Esophagus muscularis mucosa (tissue), 4 donors: Measurements from ENCODE around the gene HS6ST1. TPM values are rescaled to one million over a fixed set of nuclear protein-coding genes. Genes with fewer than 3 reads are reported as not detected.

Experiments
- DNase-seq: peaks from one replicate; pipeline ENCODE4 v3.0.0-alpha.2; 2017; ENCODE audit errors: extremely low spot score
- H3K27ac ChIP-seq, 4 donors: fragments of 200-600 bp; sonication (generic); replicated peaks in 1 of 4; 1 replicate in 3 of 4; 2 replicates in 1 of 4; pipeline ENCODE4 v1.5.1; 2016 to 2019; ENCODE audit warnings: mild to moderate bottlenecking in 1 of 4
- H3K27me3 ChIP-seq, 4 donors: fragments of 200-600 bp; sonication (generic); one replicate each; pipeline versions ENCODE4 v1.5.1 to v1.6.0; 2016 to 2019
- H3K36me3 ChIP-seq, 4 donors: fragments of 200-600 bp; sonication (generic); one replicate each; pipeline ENCODE4 v1.5.1; 2016 to 2019
- H3K4me1 ChIP-seq, 4 donors: fragments of 200-600 bp; sonication (generic); one replicate each; pipeline ENCODE4 v1.5.1; 2016 to 2019
- H3K4me3 ChIP-seq, 4 donors: fragments of 200-600 bp; sonication (generic); 1 replicate in 2 of 4; 2 replicates in 2 of 4; pipeline ENCODE4 v1.5.1; 2016 to 2019; ENCODE audit warnings: mild to moderate bottlenecking in 4 of 4, moderate library complexity in 1 of 4
- H3K9me3 ChIP-seq, 4 donors: fragments of 200-600 bp; sonication (generic); 1 replicate in 3 of 4; 2 replicates in 1 of 4; pipeline ENCODE4 v1.5.1; 2016 to 2019
- EP300 ChIP-seq: sonication (generic); formaldehyde crosslinking; IDR thresholded peaks from one replicate; pipeline ENCODE4 v1.6.1; 2017; ENCODE audit warnings: antibody characterized with exemption
- POLR2A ChIP-seq: fragments of 450-650 bp; IDR thresholded peaks from one replicate; pipeline ENCODE4 v1.6.1; 2017; ENCODE audit warnings: antibody characterized with exemption, moderate library complexity, mild to moderate bottlenecking, low read depth
- POLR2AphosphoS5 ChIP-seq, 2 donors: sonication (generic); formaldehyde crosslinking; IDR thresholded peaks; one replicate each; pipeline ENCODE4 v1.6.1; 2017; ENCODE audit warnings: antibody characterized with exemption in 2 of 2
- WGBS: methylation state at CpG from one replicate; pipeline ENCODE4 v1.1.5; 2018; 5-methylcytosine and 5-hydroxymethylcytosine counted together
- intact Hi-C: fragments of 100-400 bp; cut with DNase I; formaldehyde crosslinking; loops from one replicate; pipeline ENCODE4 v1.15.1; 2023
- total RNA-seq, 4 donors: library from RNA; depleted of rRNA; stranded (reverse); fragments of >200 nt; gene quantifications; one replicate each; pipeline versions ENCODE4 v1.1.0 to v1.2.1, GENCODE V29; 2016
- TF ChIP-seq, protein P1 (sequence below), 3 experiments: fragments of 200-600 bp in 2 of 3; fragments of 450-650 bp in 1 of 3; sonication (generic) in 2 of 3; IDR thresholded peaks; one replicate each; pipeline ENCODE4 v1.5.1; 2017 to 2019; ENCODE audit warnings: antibody characterized with exemption in 3 of 3, mild to moderate bottlenecking in 2 of 3, moderate library complexity in 1 of 3

Gene HS6ST1
- total RNA-seq, 4 donors from 2014 or later, result 17.4 to 62.2 (median 38.5) TPM

DNA sequence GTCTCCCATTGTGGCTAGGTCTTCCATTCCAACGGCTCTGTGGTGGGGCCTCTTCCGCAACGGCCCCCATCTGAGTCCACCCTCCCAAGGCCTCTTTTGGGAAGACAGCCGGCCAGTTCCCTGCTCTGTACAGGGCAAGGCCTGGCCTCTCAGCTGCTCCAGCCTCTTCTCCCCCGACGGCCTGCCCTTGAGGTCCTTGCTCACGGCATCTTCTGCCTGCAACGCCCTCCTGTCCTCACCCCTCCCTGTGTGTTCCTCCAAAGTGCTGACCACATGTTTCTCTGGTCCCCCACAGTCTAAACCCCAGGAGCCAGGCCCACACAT, 16.0 kb downstream of the HS6ST1 start:
- Histone ChIP-seq H3K4me3 (no peak overlapping the region), H3K9me3 (no peaks in the 10 kb centered on the region), H3K36me3 (no peaks in the 10 kb centered on the region), H3K4me1 (peaks cover 45 to 84% (median 67%) of the 10 kb centered on the region in 4 donors), H3K27me3 (no peaks in the 10 kb centered on the region), H3K27ac (peak overlapping the region in 3 of 4 donors; percentile 52 to 76 (median 75))
- no peak for TF ChIP-seq POLR2AphosphoS5 (IDR thresholded peaks at IDR 0.05)
- TF ChIP-seq, protein P1, sequence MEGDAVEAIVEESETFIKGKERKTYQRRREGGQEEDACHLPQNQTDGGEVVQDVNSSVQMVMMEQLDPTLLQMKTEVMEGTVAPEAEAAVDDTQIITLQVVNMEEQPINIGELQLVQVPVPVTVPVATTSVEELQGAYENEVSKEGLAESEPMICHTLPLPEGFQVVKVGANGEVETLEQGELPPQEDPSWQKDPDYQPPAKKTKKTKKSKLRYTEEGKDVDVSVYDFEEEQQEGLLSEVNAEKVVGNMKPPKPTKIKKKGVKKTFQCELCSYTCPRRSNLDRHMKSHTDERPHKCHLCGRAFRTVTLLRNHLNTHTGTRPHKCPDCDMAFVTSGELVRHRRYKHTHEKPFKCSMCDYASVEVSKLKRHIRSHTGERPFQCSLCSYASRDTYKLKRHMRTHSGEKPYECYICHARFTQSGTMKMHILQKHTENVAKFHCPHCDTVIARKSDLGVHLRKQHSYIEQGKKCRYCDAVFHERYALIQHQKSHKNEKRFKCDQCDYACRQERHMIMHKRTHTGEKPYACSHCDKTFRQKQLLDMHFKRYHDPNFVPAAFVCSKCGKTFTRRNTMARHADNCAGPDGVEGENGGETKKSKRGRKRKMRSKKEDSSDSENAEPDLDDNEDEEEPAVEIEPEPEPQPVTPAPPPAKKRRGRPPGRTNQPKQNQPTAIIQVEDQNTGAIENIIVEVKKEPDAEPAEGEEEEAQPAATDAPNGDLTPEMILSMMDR (IDR thresholded peaks at IDR 0.05), result no peak
- 93% methylated on average over 5 of the region's 8 CpGs for WGBS
- intact Hi-C loops, result loop anchor here (10.0 kb wide), 1 partner anchor 68 kb away; no protein-coding TSS in a partner anchor
- no peak for DNase-seq

DNA sequence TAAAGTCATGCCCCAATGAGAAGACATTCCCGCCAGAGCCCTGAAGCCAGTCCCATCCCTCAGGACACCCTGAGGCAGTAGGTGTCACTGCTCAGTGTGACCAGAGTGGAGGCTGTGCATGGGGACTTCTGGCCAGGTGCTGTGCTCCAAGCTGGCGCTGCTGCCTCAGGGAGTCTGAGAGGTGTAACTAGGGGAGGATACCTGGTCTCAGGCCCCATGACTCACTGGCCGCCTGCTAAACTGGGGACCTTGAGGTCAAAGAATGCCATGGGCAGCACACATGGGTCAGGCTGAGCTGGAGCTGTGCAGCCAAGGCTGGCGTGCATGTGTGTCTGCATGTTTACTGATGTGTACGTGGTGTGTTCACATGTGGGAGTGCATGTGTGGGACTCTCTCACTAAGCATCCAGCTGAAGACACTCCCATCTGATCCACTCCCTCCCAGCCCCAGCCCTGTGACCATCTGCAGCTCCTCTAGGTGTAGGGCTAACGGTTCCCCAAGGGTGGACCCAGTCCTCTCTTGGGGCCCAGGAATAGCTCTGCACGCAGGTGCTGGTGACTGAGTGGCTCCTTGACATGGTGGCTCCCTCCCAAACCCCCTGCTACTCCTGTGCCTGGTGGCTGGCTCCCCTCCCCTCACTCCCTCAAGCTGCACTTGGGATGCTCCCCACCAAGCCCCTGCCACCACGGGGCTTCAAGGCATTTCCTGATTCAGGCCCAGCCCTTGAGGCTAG, 16.5 kb downstream of the HS6ST1 start:
- Histone ChIP-seq H3K27ac (peak overlapping the region; percentile 52 to 76 (median 70)), H3K27me3 (no peaks in the 10 kb centered on the region), H3K9me3 (no peaks in the 10 kb centered on the region), H3K4me3 (no peak overlapping the region), H3K4me1 (peaks cover 39 to 79% (median 62%) of the 10 kb centered on the region in 4 donors), H3K36me3 (no peaks in the 10 kb centered on the region)
- WGBS, result no CpG with 5 or more reads among the region's 8 CpGs
- intact Hi-C loops, result loop anchor here (10.0 kb wide), 1 partner anchor 67 kb away; no protein-coding TSS in a partner anchor
- no peak for TF ChIP-seq POLR2A
- TF ChIP-seq EP300, result no peak
- no peak for DNase-seq

DNA sequence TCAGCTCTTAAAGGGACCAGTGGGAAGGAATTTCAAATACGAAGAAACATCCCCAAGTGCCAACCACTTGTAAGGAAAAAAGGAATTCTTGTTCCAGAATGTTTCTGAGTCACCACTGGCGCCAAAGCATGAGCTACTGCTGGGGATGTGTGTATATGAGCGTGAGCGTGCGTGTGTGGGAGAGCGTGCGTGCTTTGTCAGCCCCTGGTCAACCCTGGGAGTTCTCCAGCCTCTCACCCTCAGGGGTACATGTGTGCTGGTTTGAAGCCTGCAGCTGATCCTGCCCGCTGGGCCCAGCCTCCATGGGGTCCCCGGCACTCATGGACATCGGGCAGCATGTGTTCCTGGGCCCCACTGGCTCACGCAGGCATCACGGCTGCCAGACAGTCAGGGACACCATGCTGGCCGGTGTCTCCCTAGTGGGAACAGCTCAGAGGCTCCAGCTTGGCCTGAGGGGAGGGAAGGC, 17.1 kb downstream of the HS6ST1 start:
- TF ChIP-seq POLR2AphosphoS5 (IDR thresholded peaks at IDR 0.05) (peak; percentile 53 to 62), POLR2A (no peak), EP300 (no peak)
- TF ChIP-seq, protein P1 (IDR thresholded peaks at IDR 0.05), result no peak
- 62% methylated on average over 7 of the region's 13 CpGs for WGBS
- Histone ChIP-seq H3K4me3 (no peak overlapping the region), H3K27ac (peak overlapping the region; percentile 52 to 76 (median 70)), H3K4me1 (peaks cover 33 to 73% (median 55%) of the 10 kb centered on the region in 4 donors), H3K9me3 (no peaks in the 10 kb centered on the region), H3K36me3 (no peaks in the 10 kb centered on the region), H3K27me3 (no peaks in the 10 kb centered on the region)
- intact Hi-C loops, result loop anchor here (10.0 kb wide), 1 partner anchor 67 kb away; no protein-coding TSS in a partner anchor
- no peak for DNase-seq

- DNase-seq, result no peak
- TF ChIP-seq POLR2A, result no peak
- no peak for TF ChIP-seq POLR2AphosphoS5 (IDR thresholded peaks at IDR 0.05)
- TF ChIP-seq, protein P1 (IDR thresholded peaks at IDR 0.05), result no peak
- no peak for TF ChIP-seq EP300
- no peak overlapping the region for H3K4me3 ChIP-seq
- no peaks in the 10 kb centered on the region for H3K9me3 ChIP-seq
- no peaks in the 10 kb centered on the region for H3K27me3 ChIP-seq
- intact Hi-C loops, result loop anchor here (10.0 kb wide), 1 partner anchor 66 kb away; no protein-coding TSS in a partner anchor
- H3K27ac ChIP-seq, result peak overlapping the region; percentile 52 to 76 (median 70)
- WGBS, result 59% methylated on average over 2 of the region's 8 CpGs
- no peaks in the 10 kb centered on the region for H3K36me3 ChIP-seq
- H3K4me1 ChIP-seq, result peaks cover 28 to 67% (median 50%) of the 10 kb centered on the region in 4 donors
Observed at GRCh38 chr2:128301021-128301420, 17.6 kb downstream of the HS6ST1 start.

DNA sequence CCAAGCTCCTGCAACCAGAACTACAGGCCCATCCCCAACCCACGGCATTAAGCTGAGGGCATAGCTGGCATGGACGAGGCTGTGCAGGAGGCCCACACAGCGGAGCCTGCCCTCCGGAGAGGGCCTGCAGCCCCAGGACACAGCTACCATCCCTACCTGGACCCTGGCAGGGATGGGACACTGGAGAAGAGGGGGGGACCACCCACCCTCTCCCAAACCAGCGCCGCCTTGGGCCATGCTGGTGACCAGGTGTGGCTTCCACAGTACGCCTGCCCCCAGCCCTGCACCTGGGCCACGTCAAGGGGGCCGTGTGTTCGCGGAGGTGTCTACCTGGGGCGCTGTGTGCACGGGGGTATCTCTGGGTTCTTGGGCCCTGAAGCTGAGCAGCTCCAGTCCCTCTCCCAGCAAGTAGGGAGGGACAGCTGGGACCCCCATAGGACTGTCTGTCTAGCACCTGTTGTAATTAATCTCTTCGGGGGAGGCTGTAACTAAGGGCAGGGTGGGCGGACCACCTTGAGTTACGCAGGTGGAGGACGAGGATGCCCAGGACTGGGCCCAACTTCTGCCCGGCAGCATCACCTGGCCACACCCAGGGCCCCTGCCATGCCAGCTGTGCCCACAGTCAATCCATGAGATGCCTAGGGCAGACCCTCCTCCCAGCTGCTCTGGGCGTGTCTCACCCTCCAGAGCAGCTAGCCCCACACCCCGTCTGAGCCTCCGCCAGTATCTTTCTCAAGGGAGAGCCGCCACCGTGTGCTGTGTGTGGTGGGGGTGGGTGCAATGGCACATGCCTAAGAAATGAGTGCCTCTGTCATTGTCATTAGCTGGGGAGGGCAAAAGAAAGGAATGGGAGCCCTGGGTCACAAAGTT, 18.3 kb downstream of the HS6ST1 start:
- intact Hi-C loops, result loop anchor here (10.0 kb wide), 1 partner anchor 66 kb away; no protein-coding TSS in a partner anchor
- Histone ChIP-seq H3K9me3 (no peaks in the 10 kb centered on the region), H3K27ac (peak overlapping the region in 3 of 4 donors; percentile 52 to 76 (median 75)), H3K36me3 (no peaks in the 10 kb centered on the region), H3K27me3 (no peaks in the 10 kb centered on the region), H3K4me3 (no peak overlapping the region), H3K4me1 (peaks cover 21 to 61% (median 44%) of the 10 kb centered on the region in 4 donors)
- WGBS, result 95% methylated on average over 10 of the region's 23 CpGs
- DNase-seq, result no peak
- TF ChIP-seq EP300 (no peak), POLR2A (no peak), POLR2AphosphoS5 (IDR thresholded peaks at IDR 0.05) (no peak)
- TF ChIP-seq, protein P1 (IDR thresholded peaks at IDR 0.05), result no peak
